ENCODE data around the gene RERG.
A peak's percentile ranks its signal among the peaks of the same experiment; 100 is the strongest.

Gene RERG

GRCh38 chr12:15214851-15215601 lies 6.2 kb downstream of the RERG start:
- DNase-seq (ENCODE audit: low read depth), result no peak
- no peak overlapping the region for H3K4me3 ChIP-seq (ENCODE audit: low read depth, low read length)
- TF ChIP-seq POLR2A (IDR thresholded peaks at IDR 0.05; ENCODE audit: extremely low read depth, insufficient read length) (no peak), MAX (IDR thresholded peaks at IDR 0.05; ENCODE audit: low read depth, low read length) (no peak), CTCF (IDR thresholded peaks at IDR 0.05; ENCODE audit: low read depth, low read length) (no peak), MYC (IDR thresholded peaks at IDR 0.05; ENCODE audit: low read depth, low read length) (no peak)

- TF ChIP-seq POLR2A (IDR thresholded peaks at IDR 0.05; ENCODE audit: extremely low read depth, insufficient read length) (no peak), CTCF (IDR thresholded peaks at IDR 0.05; ENCODE audit: low read depth, low read length) (no peak), MYC (IDR thresholded peaks at IDR 0.05; ENCODE audit: low read depth, low read length) (no peak), MAX (IDR thresholded peaks at IDR 0.05; ENCODE audit: low read depth, low read length) (no peak)
- no peak overlapping the region for H3K4me3 ChIP-seq (ENCODE audit: low read depth, low read length)
- no peak for DNase-seq (ENCODE audit: low read depth)
Observed at GRCh38 chr12:15212930-15213329, 8.3 kb downstream of the RERG start.

- DNase-seq (ENCODE audit: low read depth), result no peak
- TF ChIP-seq MYC (IDR thresholded peaks at IDR 0.05; ENCODE audit: low read depth, low read length) (no peak), CTCF (IDR thresholded peaks at IDR 0.05; ENCODE audit: low read depth, low read length) (no peak), POLR2A (IDR thresholded peaks at IDR 0.05; ENCODE audit: extremely low read depth, insufficient read length) (no peak), MAX (IDR thresholded peaks at IDR 0.05; ENCODE audit: low read depth, low read length) (no peak)
- no peak overlapping the region for H3K4me3 ChIP-seq (ENCODE audit: low read depth, low read length)
Observed at GRCh38 chr12:15209782-15210181, 11.4 kb downstream of the RERG start.

GRCh38 chr12:15208871-15209656 lies 12.2 kb downstream of the RERG start:
- TF ChIP-seq MYC (IDR thresholded peaks at IDR 0.05; ENCODE audit: low read depth, low read length) (no peak), POLR2A (IDR thresholded peaks at IDR 0.05; ENCODE audit: extremely low read depth, insufficient read length) (no peak), CTCF (IDR thresholded peaks at IDR 0.05; ENCODE audit: low read depth, low read length) (no peak), MAX (IDR thresholded peaks at IDR 0.05; ENCODE audit: low read depth, low read length) (no peak)
- H3K4me3 ChIP-seq (ENCODE audit: low read depth, low read length), result no peak overlapping the region
- DNase-seq (ENCODE audit: low read depth), result no peak

- DNase-seq (ENCODE audit: low read depth), result peak; percentile 6
- no peak for TF ChIP-seq CTCF (IDR thresholded peaks at IDR 0.05; ENCODE audit: low read depth, low read length)
- no peak overlapping the region for H3K4me3 ChIP-seq (ENCODE audit: low read depth, low read length)
Observed at GRCh38 chr12:15208140-15208539, 13.1 kb downstream of the RERG start.

All from NB4 (cell line).